NOMO-1 (cell line): ENCODE data around the gene ACE.
"Not testable (repeated sequence)": the region's sequence is repeated elsewhere in the genome, so short reads cannot be mapped to it uniquely, and the experiment has no call there.

Experiments used
- DNase-seq, 2 experiments: peaks; one replicate each; lab custom pipeline; 2025; ENCODE audit not compliant: unreplicated experiment in 2 of 2; lab: John Stamatoyannopoulos, UW

ACE gene

GRCh38 chr17:63443053-63443452 is 33.8 kb upstream of the ACE start:
- no peak for DNase-seq

GRCh38 chr17:63444457-63444856 is 32.4 kb upstream of the ACE start:
- DNase-seq: no peak

GRCh38 chr17:63445065-63445464 is 31.8 kb upstream of the ACE start:
- no peak for DNase-seq

- DNase-seq: no peak
These were observed 31.3 kb upstream of the ACE start for GRCh38 chr17:63445571-63445953.

GRCh38 chr17:63445954-63446752 is 30.7 kb upstream of the ACE start, which contains the start of gene CYB561:
Gene CYB561 (minus strand): TSS chr17:63446306. CDS start chr17:63437547, 8,759 bp downstream.
- peak; percentile 58 to 63 for DNase-seq

DNA sequence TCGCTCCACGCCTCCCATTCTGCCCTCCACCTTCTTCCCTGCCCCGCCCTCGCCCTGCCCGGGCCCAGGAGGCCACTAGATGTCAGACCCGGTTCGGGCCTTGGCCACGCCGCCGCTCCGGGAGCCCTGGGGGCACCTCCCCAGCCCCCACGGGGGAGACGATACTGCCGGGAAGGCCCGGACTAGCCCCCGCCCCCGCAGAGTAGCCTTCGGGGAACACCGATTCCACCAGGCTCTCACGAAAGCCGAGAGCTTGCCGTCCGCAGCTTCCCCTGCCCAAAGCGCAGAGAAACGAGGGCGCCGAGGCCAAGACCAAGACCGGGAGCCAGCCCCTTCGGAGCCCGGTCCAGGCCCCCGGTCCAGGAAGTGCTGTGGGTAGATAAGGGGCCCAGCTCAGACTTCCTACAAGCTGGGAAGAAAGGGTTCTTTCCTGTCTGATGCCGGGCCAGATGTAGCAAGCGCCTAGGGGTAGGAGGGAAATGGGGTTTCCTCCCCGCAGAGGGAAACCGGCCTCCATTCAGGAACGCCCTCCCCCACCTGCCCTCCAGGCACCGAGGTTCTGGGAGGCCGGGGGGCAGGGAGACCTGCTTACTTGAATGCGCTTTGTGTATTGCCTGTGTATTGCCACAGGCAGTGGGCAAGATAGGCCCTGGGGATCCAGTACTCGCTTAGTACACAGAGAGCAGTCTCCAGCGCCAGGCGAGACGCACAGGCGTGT is 29.9 kb upstream of the ACE start:
- peak; percentile 68 to 75 for DNase-seq

DNA sequence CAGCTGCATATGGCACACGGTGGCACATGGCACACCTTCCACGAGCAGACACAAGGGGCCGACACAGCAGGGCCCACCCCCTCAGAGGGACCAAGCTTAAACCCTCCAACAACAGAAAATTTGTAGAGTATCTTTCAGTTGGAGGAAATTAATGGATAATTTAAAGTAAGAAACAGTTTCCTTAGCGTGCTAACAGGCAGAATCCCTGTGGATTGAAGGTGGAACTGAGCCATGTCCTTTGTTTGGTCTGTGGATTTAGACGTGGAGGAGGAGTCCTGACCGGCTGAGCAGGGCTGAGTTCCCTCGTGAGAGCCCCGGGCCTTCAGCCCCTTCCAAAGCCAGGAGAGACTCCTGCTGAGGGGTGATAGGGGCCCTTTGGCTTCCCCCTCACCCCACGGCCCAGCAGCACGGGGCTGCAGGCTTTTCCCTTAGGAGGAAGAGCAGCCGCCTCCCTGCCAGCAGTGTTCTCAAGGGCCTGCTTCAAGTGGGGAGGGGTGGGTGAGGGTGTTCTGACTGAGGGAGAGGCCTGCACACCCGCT is 29.3 kb upstream of the ACE start:
- DNase-seq: no peak

GRCh38 chr17:63448655-63449054 is 28.2 kb upstream of the ACE start:
- DNase-seq: no peak

DNA sequence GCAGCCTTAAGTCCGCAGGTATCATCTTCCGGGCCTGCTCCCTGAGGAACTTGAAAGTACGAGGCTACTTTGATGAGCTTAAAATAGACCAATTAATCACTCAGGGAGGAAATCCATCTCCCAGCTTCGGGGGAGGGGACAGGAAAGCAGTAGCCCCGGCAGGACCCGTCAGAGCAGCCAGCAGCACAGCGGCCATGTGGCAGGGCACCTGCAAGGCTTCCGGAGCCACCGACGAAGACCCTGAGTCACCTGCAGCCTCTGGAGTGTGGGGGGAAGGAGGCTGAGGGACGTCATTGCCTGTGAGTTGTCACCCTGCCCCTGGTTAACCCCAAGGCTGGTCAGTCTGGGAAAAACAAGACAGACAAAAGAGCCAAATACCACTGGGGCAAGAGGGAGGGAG is 26.3 kb upstream of the ACE start:
- DNase-seq: no peak

GRCh38 chr17:63451150-63451549 is 25.7 kb upstream of the ACE start:
- DNase-seq: no peak

GRCh38 chr17:63452046-63452961 is 24.6 kb upstream of the ACE start:
- no peak for DNase-seq

- DNase-seq: no peak
These were observed 23.8 kb upstream of the ACE start for GRCh38 chr17:63452962-63453551.

DNA sequence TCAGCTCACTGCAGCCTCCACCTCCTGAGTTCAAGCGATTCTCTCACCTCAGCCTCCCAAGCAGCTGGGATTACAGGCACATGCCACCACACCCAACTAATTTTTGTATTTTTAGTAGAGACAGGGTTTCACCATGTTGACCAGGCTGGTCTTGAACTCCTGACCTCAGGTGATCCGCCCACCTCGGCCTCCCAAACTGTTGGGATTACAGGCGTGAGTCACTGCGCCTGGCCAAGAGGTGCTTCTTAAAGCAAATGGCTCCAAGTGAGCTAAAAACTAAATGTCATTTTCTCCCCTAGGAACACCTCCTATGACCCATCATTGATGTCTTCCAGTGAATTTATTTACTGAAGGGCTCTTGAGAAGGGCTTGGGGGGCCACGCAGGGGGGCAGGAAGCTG is 22.5 kb upstream of the ACE start:
- DNase-seq: not testable (repeated sequence)

- no peak for DNase-seq
These were observed 21.9 kb upstream of the ACE start for GRCh38 chr17:63454915-63455314.

GRCh38 chr17:63455417-63455816 is 21.4 kb upstream of the ACE start:
- DNase-seq: no peak

- no peak for DNase-seq
These were observed 18.4 kb upstream of the ACE start for GRCh38 chr17:63458478-63458877.

DNA sequence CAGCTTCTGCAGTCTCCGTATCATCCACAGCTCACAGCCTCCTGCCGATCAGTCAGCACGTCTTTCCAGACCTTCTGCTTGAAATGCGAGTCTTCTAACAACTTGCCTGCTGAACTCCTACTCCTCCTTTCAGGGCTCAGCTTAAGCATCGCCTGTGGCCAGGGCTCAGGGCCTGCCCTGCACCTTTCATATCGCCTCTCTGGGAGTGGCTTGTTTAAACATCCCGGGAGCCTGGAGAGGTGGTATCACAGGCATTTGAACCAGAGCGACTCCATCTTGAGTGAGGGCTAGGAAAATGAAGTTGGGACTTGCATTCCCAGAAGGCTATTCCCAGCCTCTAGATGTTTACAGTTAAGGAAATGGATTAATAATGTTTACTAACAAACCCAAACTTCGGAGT is 16.8 kb upstream of the ACE start:
- no peak for DNase-seq

GRCh38 chr17:63463771-63464170 is 13.1 kb upstream of the ACE start:
- no peak for DNase-seq

GRCh38 chr17:63464691-63465236 is 12.1 kb upstream of the ACE start:
- peak; percentile 76 to 84 for DNase-seq

DNA sequence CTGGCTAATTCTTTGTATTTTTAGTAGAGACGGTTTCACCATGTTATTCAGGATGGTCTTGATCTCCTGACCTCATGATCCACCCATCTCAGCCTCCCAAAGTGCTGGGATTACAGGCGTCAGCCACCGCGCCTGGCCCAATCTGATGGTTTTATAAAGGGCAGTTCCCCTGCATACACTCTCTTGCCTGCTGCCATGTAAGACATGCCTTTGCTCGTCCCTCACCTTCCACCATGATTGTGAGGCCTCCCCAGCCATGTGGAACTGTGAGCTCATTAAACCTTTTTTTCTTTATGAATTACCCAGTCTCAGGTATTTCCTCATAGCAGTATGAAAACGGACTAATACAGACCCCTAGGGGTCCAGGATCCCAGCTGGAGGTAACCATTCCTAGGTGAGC is 8.8 kb upstream of the ACE start:
- DNase-seq: not testable (repeated sequence)
